Fibroblast of skin of right biceps (primary cell): ENCODE results near the gene SNAPC2.
"Not testable (repeated sequence)": the region's sequence is repeated elsewhere in the genome, so short reads cannot be mapped to it uniquely, and the experiment has no call there.

ENCODE experiments used
- DNase-seq: peaks from one replicate; pipeline ENCODE4 v3.0.0-alpha.2; 2013

The SNAPC2 gene

GRCh38 chr19:7941895-7942596, 21.9 kb downstream of the SNAPC2 start:
- DNase-seq: no peak

- DNase-seq: no peak
Measured at GRCh38 chr19:7942981-7943443, 22.9 kb downstream of the SNAPC2 start.

- DNase-seq: peak; percentile 100
Measured at GRCh38 chr19:7943444-7944176, 23.5 kb downstream of the SNAPC2 start, which contains the start of gene TIMM44. TSS of gene TIMM44 (minus strand) at chr19:7943666. CDS start at chr19:7943651, 15 bp downstream.

- peak; percentile 93 for DNase-seq
Measured at GRCh38 chr19:7944177-7944761, 24.1 kb downstream of the SNAPC2 start.

- DNase-seq: no peak
Measured at GRCh38 chr19:7947939-7948338, 27.8 kb downstream of the SNAPC2 start.

GRCh38 chr19:7953060-7953459, 32.9 kb downstream of the SNAPC2 start:
- DNase-seq: peak; percentile 40

GRCh38 chr19:7953576-7953975, 33.4 kb downstream of the SNAPC2 start:
- DNase-seq: no peak

- no peak for DNase-seq
Measured at GRCh38 chr19:7955696-7956095, 35.6 kb downstream of the SNAPC2 start.

- no peak for DNase-seq
Measured at GRCh38 chr19:7959211-7959610, 39.1 kb downstream of the SNAPC2 start.

- DNase-seq: not testable (repeated sequence)
Measured at GRCh38 chr19:7961082-7961481, 40.9 kb downstream of the SNAPC2 start.

GRCh38 chr19:7961920-7962626, 41.9 kb downstream of the SNAPC2 start:
- no peak for DNase-seq

GRCh38 chr19:7962644-7963268, 42.6 kb downstream of the SNAPC2 start:
- no peak for DNase-seq

- no peak for DNase-seq
Measured at GRCh38 chr19:7963566-7963965, 43.4 kb downstream of the SNAPC2 start.

- no peak for DNase-seq
Measured at GRCh38 chr19:7965259-7965841, 45.2 kb downstream of the SNAPC2 start.

- DNase-seq: no peak
Measured at GRCh38 chr19:7965921-7966665, 46.0 kb downstream of the SNAPC2 start.

GRCh38 chr19:7968008-7968795, 48.1 kb downstream of the SNAPC2 start:
- no peak for DNase-seq

- DNase-seq: no peak
Measured at GRCh38 chr19:7968796-7969554, 48.8 kb downstream of the SNAPC2 start.

GRCh38 chr19:7969555-7969939, 49.4 kb downstream of the SNAPC2 start:
- no peak for DNase-seq

- DNase-seq: peak; percentile 36
Measured at GRCh38 chr19:7970716-7971448, 50.7 kb downstream of the SNAPC2 start.
